ENCODE data around the gene MRM2.

The MRM2 gene

DNA sequence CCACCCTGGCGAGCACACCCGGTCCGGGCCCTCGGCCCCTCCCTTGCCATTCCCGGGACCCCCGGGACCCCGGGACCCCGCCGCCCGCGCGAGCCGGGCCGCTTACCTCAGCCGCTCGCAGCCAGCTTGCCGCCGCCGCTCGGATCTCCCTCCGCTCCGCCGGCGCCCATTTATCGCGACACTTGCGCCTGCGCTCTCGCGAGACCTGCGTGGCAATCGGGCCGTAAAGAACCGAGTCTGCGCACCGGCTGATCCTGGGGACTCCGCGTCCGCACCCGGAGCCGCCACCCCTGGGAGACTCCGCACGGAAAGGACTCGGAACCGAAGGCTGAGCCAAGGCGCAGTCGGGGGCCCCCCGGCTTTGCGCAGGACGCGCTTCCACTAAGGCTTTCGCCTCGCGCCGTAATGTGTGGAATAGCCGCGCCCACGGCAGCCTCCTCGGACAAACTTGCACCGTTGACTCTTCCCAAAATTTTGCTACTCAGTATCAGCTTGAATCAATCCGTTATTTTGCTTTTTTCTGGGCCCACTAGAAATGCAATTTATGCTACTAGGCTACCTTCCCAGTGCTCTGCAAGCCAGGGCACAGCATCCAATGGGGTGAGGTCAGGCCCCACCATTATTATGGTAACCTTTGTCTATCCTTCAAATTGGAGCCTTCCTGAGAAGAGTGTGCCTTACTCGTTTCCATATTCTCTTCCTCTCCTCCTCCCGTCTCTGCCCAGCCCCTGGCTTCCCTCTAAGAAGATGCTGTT lies 9.1 kb downstream of the MRM2 start, which contains the start of gene MAD1L1 (continued):
- TF ChIP-seq, protein P1, sequence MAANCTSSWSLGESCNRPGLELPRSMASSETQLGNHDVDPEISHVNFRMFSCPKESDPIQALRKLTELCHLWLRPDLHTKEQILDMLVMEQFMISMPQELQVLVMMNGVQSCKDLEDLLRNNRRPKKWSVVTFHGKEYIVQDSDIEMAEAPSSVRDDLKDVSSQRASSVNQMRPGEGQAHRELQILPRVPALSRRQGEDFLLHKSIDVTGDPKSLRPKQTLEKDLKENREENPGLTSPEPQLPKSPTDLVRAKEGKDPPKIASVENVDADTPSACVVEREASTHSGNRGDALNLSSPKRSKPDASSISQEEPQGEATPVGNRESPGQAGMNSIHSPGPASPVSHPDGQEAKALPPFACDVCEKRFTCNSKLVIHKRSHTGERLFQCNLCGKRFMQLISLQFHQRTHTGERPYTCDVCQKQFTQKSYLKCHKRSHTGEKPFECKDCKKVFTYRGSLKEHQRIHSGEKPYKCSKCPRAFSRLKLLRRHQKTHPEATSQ (tag by site-specific recombination; IDR thresholded peaks at IDR 0.05), result peak; percentile 25; the same call in 1 of the 2 replicates
- no peak for TF ChIP-seq ZNF174 (tag by site-specific recombination; IDR thresholded peaks at IDR 0.05)
- TF ChIP-seq ZNF341 (tag by site-specific recombination; IDR thresholded peaks at IDR 0.05; ENCODE audit: low read depth), result peak; percentile 62; the same call in 1 of the 2 replicates
- peak; percentile 93 for TF ChIP-seq IKZF3 (tag by site-specific recombination; IDR thresholded peaks at IDR 0.05)
- TF ChIP-seq ZNF654 (tag by site-specific recombination; IDR thresholded peaks at IDR 0.05; ENCODE audit: low read depth), result no peak
- TF ChIP-seq ZNF19 (tag by site-specific recombination; IDR thresholded peaks at IDR 0.05; ENCODE audit: low read depth), result no peak
- peak; percentile 57; the same call in 1 of the 2 replicates for TF ChIP-seq ZIC2 (tag by site-specific recombination; IDR thresholded peaks at IDR 0.05)
- peak; percentile 93 for TF ChIP-seq ZNF423 (tag by site-specific recombination; IDR thresholded peaks at IDR 0.05)
- peak; percentile 88 for TF ChIP-seq GLIS1 (tag by site-specific recombination; IDR thresholded peaks at IDR 0.05)
- no peak for TF ChIP-seq ZNF544 (tag by site-specific recombination; IDR thresholded peaks at IDR 0.05)
- no peak for TF ChIP-seq TRIM28 (IDR thresholded peaks at IDR 0.05; ENCODE audit: borderline replicate concordance, low read length)
- TF ChIP-seq GLI4 (tag by site-specific recombination; IDR thresholded peaks at IDR 0.05), result no peak
- TF ChIP-seq, protein P2, sequence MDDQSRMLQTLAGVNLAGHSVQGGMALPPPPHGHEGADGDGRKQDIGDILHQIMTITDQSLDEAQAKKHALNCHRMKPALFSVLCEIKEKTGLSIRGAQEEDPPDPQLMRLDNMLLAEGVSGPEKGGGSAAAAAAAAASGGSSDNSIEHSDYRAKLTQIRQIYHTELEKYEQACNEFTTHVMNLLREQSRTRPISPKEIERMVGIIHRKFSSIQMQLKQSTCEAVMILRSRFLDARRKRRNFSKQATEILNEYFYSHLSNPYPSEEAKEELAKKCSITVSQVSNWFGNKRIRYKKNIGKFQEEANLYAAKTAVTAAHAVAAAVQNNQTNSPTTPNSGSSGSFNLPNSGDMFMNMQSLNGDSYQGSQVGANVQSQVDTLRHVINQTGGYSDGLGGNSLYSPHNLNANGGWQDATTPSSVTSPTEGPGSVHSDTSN (CRISPR knock-in tag; IDR thresholded peaks at IDR 0.05), result no peak
- TF ChIP-seq EGR2 (tag by site-specific recombination; IDR thresholded peaks at IDR 0.05; ENCODE audit: low read depth), result no peak
- TF ChIP-seq SCRT1 (tag by site-specific recombination; IDR thresholded peaks at IDR 0.05; ENCODE audit: borderline replicate concordance), result no peak
- no peak for TF ChIP-seq ZNF266 (tag by site-specific recombination; IDR thresholded peaks at IDR 0.05; ENCODE audit: low read depth)
- peak; percentile 99 for TF ChIP-seq GLIS2 (tag by site-specific recombination; IDR thresholded peaks at IDR 0.05)
- TF ChIP-seq REPIN1 (tag by site-specific recombination; IDR thresholded peaks at IDR 0.05; ENCODE audit: low read depth), result no peak
- no peak for TF ChIP-seq ZNF621 (tag by site-specific recombination; IDR thresholded peaks at IDR 0.05)
- TF ChIP-seq ZNF670 (tag by site-specific recombination; IDR thresholded peaks at IDR 0.05; ENCODE audit: low read depth), result no peak
- TF ChIP-seq, protein P3, sequence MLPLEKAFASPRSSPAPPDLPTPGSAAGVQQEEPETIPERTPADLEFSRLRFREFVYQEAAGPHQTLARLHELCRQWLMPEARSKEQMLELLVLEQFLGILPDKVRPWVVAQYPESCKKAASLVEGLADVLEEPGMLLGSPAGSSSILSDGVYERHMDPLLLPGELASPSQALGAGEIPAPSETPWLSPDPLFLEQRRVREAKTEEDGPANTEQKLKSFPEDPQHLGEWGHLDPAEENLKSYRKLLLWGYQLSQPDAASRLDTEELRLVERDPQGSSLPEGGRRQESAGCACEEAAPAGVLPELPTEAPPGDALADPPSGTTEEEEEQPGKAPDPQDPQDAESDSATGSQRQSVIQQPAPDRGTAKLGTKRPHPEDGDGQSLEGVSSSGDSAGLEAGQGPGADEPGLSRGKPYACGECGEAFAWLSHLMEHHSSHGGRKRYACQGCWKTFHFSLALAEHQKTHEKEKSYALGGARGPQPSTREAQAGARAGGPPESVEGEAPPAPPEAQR (tag by site-specific recombination; IDR thresholded peaks at IDR 0.05), result no peak
- TF ChIP-seq, protein P4, sequence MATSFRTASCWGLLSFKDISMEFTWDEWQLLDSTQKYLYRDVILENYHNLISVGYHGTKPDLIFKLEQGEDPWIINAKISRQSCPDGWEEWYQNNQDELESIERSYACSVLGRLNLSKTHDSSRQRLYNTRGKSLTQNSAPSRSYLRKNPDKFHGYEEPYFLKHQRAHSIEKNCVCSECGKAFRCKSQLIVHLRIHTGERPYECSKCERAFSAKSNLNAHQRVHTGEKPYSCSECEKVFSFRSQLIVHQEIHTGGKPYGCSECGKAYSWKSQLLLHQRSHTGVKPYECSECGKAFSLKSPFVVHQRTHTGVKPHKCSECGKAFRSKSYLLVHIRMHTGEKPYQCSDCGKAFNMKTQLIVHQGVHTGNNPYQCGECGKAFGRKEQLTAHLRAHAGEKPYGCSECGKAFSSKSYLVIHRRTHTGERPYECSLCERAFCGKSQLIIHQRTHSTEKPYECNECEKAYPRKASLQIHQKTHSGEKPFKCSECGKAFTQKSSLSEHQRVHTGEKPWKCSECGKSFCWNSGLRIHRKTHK (tag by site-specific recombination; IDR thresholded peaks at IDR 0.05), result no peak
- TF ChIP-seq, protein P5, sequence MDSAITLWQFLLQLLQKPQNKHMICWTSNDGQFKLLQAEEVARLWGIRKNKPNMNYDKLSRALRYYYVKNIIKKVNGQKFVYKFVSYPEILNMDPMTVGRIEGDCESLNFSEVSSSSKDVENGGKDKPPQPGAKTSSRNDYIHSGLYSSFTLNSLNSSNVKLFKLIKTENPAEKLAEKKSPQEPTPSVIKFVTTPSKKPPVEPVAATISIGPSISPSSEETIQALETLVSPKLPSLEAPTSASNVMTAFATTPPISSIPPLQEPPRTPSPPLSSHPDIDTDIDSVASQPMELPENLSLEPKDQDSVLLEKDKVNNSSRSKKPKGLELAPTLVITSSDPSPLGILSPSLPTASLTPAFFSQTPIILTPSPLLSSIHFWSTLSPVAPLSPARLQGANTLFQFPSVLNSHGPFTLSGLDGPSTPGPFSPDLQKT (IDR thresholded peaks at IDR 0.05; ENCODE audit: borderline replicate concordance, low read depth, low read length), result no peak
- TF ChIP-seq ZXDB (tag by site-specific recombination; IDR thresholded peaks at IDR 0.05), result peak; percentile 75
- TF ChIP-seq, protein P6, sequence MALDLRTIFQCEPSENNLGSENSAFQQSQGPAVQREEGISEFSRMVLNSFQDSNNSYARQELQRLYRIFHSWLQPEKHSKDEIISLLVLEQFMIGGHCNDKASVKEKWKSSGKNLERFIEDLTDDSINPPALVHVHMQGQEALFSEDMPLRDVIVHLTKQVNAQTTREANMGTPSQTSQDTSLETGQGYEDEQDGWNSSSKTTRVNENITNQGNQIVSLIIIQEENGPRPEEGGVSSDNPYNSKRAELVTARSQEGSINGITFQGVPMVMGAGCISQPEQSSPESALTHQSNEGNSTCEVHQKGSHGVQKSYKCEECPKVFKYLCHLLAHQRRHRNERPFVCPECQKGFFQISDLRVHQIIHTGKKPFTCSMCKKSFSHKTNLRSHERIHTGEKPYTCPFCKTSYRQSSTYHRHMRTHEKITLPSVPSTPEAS (tag by site-specific recombination; IDR thresholded peaks at IDR 0.05), result no peak
- TF ChIP-seq, protein P7, sequence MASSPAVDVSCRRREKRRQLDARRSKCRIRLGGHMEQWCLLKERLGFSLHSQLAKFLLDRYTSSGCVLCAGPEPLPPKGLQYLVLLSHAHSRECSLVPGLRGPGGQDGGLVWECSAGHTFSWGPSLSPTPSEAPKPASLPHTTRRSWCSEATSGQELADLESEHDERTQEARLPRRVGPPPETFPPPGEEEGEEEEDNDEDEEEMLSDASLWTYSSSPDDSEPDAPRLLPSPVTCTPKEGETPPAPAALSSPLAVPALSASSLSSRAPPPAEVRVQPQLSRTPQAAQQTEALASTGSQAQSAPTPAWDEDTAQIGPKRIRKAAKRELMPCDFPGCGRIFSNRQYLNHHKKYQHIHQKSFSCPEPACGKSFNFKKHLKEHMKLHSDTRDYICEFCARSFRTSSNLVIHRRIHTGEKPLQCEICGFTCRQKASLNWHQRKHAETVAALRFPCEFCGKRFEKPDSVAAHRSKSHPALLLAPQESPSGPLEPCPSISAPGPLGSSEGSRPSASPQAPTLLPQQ (tag by site-specific recombination; IDR thresholded peaks at IDR 0.05), result peak; percentile 63; the same call in 1 of the 2 replicates
- TF ChIP-seq ZNF292 (tag by site-specific recombination; IDR thresholded peaks at IDR 0.05; ENCODE audit: borderline replicate concordance, low read depth), result no peak
- TF ChIP-seq ZNF366 (tag by site-specific recombination; conservative IDR thresholded peaks at IDR 0.05), result no peak
- 0 out of 2 replicates have a peak, but pooled peaks have one; percentile 18 for TF ChIP-seq ZNF24 (tag by site-specific recombination; IDR thresholded peaks at IDR 0.05)
- TF ChIP-seq ZNF610 (tag by site-specific recombination; IDR thresholded peaks at IDR 0.05; ENCODE audit: borderline replicate concordance), result 0 out of 2 replicates have a peak, but pooled peaks have one; percentile 58
- TF ChIP-seq KLF10 (tag by site-specific recombination; IDR thresholded peaks at IDR 0.05), result 0 out of 2 replicates have a peak, but pooled peaks have one; percentile 13
